ENCODE data around the gene ARPC5L.

GRCh38 chr9:124870723-124871122, 8.8 kb downstream of the ARPC5L start:
- no peak for TF ChIP-seq POLR2A (IDR thresholded peaks at IDR 0.05)
- TF ChIP-seq CTCF (IDR thresholded peaks at IDR 0.05) = no peak

Measured in thyroid gland (tissue), 4 donors.